Pulmonary artery endothelial cell (primary cell): ENCODE data around the gene KLHL33. TPM values are rescaled to one million over a fixed set of nuclear protein-coding genes. Genes with fewer than 3 reads are reported as not detected.
"Not testable (repeated sequence)": the region's sequence is repeated elsewhere in the genome, so short reads cannot be mapped to it uniquely, and the experiment has no call there.

Source experiments
- DNase-seq: peaks from one replicate; pipeline ENCODE4 v3.0.0-alpha.2; 2011; ENCODE audit warnings: low read depth, low spot score
- total RNA-seq: library from RNA; depleted of rRNA; stranded (reverse); fragments of >200 nt; gene quantifications from 2 replicates; pipeline ENCODE4 v1.2.3, GENCODE V29; 2014

KLHL33 gene
- total RNA-seq, 1 donor from 2014 or later = under 0.01 TPM

GRCh38 chr14:20454516-20455354 is 18.8 kb upstream of the KLHL33 start, which contains the start of the genes APEX1 and OSGEP:
TSS of gene APEX1 (plus strand) at chr14:20455226. CDS start at chr14:20455646, 420 bp downstream.
TSS of gene OSGEP (minus strand) at chr14:20454812. CDS start at chr14:20454683, 129 bp downstream.
- peak; percentile 96 for DNase-seq

- not testable (repeated sequence) for DNase-seq
These were observed 16.9 kb upstream of the KLHL33 start for GRCh38 chr14:20452831-20453230.

DNA sequence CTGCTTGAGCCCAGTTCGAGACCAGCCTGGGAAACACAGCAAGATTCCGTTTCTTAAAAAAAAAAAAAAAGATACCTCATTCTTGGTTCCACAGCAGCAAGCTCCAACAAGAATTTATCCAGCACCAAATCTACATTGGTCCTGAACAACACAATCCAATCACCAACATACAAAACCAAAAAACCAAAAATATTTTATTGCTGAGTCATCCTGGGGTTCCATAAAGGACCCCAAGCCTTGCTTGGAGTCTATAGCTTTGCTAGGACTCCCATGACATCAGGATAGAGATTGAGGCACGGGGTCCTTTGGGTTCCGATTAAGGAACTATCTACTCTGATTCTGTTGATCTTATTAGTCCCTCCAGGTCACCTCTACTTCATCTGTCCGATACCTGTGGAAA is 10.9 kb upstream of the KLHL33 start:
- DNase-seq = no peak

DNA sequence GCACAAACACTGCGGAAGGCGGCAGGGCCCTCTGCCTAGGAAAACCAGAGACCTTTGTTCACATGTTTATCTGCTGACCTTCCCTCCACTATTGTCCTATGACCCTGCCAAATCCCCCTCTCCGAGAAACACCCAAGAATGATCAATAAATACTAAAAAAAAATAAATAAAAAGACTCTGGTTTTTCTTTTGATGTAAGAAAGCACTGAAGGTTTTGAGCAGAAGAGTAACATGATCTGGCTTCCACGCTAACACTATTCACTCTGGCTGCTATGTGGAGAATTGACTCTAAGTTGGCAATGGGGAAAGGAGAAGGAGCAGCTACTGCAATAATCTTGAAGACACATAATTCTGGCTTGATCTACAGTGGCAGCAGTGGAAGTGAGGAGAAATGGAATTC is 7.7 kb upstream of the KLHL33 start:
- DNase-seq = not testable (repeated sequence)

DNA sequence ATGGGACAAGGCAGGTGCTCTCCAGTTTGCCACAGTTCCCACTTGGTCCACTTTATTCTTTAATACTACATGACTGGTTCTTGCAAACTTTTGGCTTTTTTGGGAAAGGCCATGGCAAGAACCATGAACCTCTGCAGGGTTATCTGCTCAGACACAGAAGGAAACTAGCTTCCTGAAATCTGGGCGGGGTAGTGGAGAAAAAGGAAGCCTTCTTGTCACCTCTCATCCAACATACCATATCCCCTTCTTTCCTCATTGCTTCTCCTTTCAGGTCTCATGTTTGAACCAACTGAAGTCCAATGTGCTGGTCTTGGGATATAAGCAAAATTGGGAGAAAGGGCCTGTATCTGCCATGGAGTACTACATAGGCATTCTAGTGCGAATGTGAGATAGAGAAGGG is 5.5 kb upstream of the KLHL33 start:
- DNase-seq = no peak

GRCh38 chr14:20440882-20441281 is 4.9 kb upstream of the KLHL33 start:
- no peak for DNase-seq

DNA sequence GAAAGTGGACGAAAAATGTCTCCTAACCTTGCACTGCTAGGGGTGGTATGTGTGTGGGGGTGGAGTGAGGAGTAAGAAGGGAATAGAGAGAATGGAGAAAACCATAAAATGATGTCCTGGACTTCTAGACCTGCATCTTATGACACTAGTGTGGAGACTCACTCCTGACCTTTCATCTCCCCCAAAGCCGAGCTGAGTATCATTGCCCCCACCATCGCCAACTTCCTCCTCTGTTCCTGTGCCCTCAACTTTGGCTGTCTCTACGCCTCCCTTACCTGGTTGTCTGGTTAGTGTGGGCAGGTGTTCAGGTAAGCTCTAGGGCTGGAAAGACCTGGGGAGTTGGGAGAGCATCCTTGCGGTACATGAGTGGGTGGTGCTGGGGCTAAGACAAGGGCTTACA is 4.5 kb upstream of the KLHL33 start:
- no peak for DNase-seq

DNA sequence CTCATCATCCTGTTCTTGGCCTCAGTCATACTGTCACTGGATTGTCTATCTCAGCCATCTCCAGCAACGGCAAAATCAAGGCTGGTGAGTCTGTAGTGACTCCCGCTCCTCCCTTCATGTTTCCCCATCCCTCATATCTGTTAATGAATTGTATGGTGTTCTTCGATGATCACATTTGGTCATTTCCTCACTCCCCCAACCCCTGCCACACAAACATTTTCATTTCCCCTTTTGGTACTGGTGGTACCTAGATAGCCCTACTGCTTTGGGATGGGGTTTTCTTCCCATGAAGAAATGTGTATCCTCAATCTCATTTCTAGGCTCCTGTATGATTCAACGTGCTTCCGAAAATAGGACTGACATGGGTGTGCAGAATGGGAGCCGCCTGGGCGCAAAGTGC is 2.7 kb upstream of the KLHL33 start:
- no peak for DNase-seq

DNA sequence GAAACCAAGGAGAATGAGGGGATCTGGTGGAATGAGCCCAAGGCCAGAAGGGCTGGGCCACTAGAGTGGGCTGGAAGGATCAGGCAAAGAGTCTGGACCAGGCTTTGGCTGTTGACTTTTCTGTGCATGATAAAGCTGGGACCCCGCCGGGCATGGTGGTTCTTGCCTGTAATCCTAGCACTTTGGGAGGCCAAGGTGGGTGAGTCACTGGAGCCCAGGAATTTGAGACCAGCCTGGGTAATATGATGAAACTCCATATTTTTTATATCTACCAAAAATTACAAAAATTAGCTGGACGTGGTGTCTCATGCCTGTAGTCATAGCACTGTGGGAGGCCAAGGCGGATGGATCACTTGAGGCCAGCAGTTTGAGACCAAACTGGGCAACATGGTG is 393 bp upstream of the KLHL33 start:
- no peak for DNase-seq

DNA sequence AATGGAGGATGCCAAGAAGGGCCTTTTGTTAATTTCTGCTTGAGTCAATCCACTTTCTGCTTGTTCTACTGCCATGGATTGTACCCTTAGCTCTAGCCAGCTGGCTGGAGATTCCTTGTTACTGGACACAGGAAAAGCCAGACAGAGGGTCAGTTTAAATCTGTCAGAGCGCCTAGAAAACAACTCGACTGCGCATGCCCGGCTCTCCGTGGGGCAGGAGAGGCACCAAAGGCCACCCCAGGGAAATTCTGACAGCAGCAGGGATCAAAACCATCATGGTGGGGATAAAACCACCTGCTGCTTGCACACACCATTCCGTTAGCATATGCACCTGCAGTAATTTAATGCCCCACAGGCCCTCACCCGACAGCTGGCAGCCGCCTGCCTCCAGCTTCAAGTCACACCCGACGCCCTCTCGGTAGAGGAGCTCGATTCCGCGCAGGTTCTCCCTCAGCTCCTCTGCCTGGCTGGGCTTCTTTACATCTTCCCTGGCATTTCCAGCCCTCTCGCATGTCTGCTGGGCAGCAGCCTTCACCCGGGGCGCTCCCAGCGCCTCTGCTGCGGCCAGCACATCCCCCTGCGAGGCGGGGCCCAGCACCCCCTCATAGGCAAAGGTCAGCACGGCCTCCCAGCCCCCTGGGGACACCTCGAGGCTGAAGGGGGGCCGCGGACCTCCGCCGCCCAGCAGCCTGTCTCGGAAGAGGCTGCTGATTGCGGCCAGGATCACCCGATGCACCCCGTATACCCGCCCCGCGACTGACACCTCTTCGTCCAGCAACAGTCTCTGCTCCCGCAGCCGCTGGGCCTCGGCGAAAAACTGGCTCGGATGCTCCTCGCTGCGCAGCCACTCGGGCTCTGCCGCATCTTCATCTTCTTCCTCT is 1.0 kb downstream of the KLHL33 start:
- DNase-seq = no peak

GRCh38 chr14:20429801-20430669 is 5.9 kb downstream of the KLHL33 start:
- DNase-seq = no peak

DNA sequence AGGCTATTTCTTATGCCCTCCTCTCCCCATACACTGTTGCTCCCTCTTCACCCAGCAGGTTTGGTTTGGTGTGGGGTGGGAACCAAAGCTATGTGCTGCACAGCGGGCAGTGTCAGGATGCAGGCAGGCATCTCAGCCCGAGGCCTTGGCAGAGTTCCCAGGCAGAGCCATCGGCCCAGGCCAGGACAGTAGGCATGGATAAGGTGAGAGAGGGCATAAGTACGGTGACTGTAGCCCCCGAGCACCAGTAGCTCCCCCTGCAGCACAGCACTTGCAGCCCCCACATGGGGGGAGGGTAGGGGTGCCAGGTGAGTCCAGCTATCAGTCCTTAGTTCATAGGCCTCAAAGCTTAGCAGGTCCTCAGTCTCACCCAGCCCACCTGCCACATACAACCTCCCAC is 7.2 kb downstream of the KLHL33 start:
- no peak for DNase-seq

GRCh38 chr14:20428010-20428365 is 8.0 kb downstream of the KLHL33 start:
- no peak for DNase-seq

GRCh38 chr14:20427231-20428009 is 8.5 kb downstream of the KLHL33 start:
- peak; percentile 43 for DNase-seq

DNA sequence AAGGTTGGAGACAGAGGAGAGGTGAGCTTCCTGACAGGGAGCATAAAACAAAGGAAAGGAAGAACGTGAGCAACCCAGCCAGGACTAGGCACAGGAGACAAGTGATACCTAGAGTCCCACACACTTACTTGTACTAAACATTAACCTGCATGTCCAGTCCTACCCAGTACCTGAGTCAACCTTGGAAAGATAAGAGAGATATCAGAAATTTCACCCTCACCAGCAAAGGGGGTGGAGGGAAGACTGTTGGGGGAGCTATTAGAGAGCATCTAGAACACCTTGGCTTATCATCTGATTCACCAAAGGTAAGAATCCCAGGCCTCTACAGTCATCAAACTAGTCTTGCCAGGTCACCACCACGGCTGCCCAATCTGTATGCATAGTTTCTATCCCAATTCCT is 11.1 kb downstream of the KLHL33 start:
- no peak for DNase-seq

GRCh38 chr14:20422886-20423285 is 13.1 kb downstream of the KLHL33 start:
- no peak for DNase-seq

DNA sequence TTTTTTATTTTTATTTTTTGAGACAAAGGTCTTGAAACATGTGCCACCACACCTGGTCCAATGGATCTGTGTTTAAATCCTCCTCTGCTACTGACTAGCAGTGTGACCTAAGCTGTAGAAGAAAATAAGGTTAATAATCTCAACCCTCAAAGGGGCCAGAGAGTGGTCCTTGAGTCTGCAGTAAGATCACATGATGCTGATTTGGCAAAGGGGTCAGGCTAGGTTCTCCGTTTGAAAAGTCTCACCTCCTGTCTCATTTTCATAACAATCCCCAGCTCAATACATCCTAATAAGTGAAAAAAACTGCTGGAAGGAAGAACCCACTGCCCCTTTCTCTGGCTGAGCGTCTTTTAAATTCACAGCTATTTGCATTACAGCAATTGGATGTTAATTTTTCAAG is 14.7 kb downstream of the KLHL33 start:
- DNase-seq = no peak

- DNase-seq = no peak
These were observed 16.5 kb downstream of the KLHL33 start for GRCh38 chr14:20419419-20419818.

GRCh38 chr14:20418501-20418909 is 17.5 kb downstream of the KLHL33 start:
- no peak for DNase-seq
